GM12892 (cell line): ENCODE data around the gene MACROD1.

Experiments used
- POLR2A ChIP-seq: IDR thresholded peaks from 2 replicates; pipeline ENCODE4 v1.6.1; 2011; ENCODE audit warnings: low read depth, low read length, control low read depth
- POLR2AphosphoS5 ChIP-seq: IDR thresholded peaks from 2 replicates; pipeline ENCODE4 v1.6.1; 2011; ENCODE audit warnings: low read depth, low read length, control low read depth
- TAF1 ChIP-seq: IDR thresholded peaks from 2 replicates; pipeline ENCODE4 v1.6.1; 2011; ENCODE audit warnings: low read depth, mild to moderate bottlenecking, control low read depth, low read length, borderline replicate concordance

DNA sequence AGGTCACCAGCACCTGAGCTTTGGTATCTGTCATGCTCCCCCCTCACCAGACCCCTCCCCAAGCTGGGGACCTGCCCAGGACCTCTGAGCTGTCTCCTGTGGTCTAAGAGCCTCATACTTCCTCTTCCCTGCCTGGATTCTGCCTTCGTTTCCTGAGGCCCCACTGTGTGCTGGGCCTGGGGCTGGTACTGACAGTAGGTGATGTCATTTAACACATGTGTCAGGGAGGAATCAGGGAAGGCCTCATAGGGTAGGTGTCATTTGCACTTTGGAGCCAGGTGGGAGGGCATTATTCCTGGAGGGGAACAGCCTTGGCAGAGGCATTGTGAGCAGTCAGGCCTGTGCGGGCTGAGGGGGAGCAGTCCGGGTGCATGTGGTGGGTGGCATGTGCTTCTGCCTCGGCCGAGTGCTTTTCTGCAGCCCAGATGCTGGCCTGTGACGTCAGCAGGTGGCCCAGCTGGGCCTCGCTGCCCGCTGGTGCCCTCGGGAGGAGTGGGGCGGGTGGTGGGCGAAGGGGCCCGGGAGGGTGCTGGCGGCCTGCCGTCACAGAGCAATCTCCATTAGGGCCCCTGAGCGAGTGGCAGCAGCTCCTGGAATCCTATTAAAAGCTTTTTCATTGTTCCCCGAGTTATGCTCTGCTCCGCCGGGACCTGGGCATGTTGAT, 121.1 kb downstream of the MACROD1 start:
- TF ChIP-seq POLR2AphosphoS5 (no peak), POLR2A (no peak), TAF1 (no peak)
